GM23338 (cell line): ENCODE measurements around the gene MYCBP2. TPM values are rescaled to one million over a fixed set of nuclear protein-coding genes. Genes with fewer than 3 reads are reported as not detected.

Source experiments
- ATAC-seq: fragments of 200-7000 bp; cut with Tn5 transposase; 3 replicates; pipeline ENCODE4 v1.9.1; 2020
- DNase-seq: peaks from one replicate; pipeline ENCODE4 v3.0.0-alpha.2; 2015; ENCODE audit warnings: low spot score
- H2AFZ ChIP-seq: fragments of 200-600 bp; sonication (generic); 2 replicates; pipeline ENCODE4 v1.8.0; 2016; ENCODE audit warnings: antibody characterized with exemption, mild to moderate bottlenecking, moderate library complexity
- H3F3A ChIP-seq: fragments of 200-600 bp; sonication (generic); replicated peaks from 2 replicates; pipeline ENCODE4 v1.8.0; 2017; ENCODE audit warnings: antibody characterized with exemption, mixed run types, low read depth
- H3K27ac ChIP-seq: fragments of 200-600 bp; sonication (generic); 2 replicates; pipeline ENCODE4 v1.6.1; 2016; ENCODE audit warnings: low read depth
- H3K27me3 ChIP-seq: fragments of 200-600 bp; sonication (generic); 2 replicates; pipeline ENCODE4 v1.8.0; 2016; ENCODE audit warnings: mild to moderate bottlenecking, mixed run types, moderate library complexity; ENCODE audit not compliant: insufficient read depth
- H3K36me3 ChIP-seq: fragments of 200-600 bp; sonication (generic); 2 replicates; pipeline ENCODE4 v1.8.0; 2016; ENCODE audit warnings: mild to moderate bottlenecking; ENCODE audit not compliant: insufficient read depth
- H3K4me1 ChIP-seq: fragments of 200-600 bp; sonication (generic); 2 replicates; pipeline ENCODE4 v1.8.0; 2016; ENCODE audit warnings: mild to moderate bottlenecking, moderate library complexity; ENCODE audit not compliant: insufficient read depth
- H3K4me2 ChIP-seq: fragments of 200-600 bp; sonication (generic); 2 replicates; pipeline ENCODE4 v1.7.1; 2017; ENCODE audit warnings: mixed run types
- H3K4me3 ChIP-seq: fragments of 200-600 bp; sonication (generic); 2 replicates; pipeline ENCODE4 v1.6.1; 2016; ENCODE audit warnings: mixed run types
- H3K79me2 ChIP-seq: fragments of 200-600 bp; sonication (generic); replicated peaks from 2 replicates; pipeline ENCODE4 v1.8.0; 2017; ENCODE audit warnings: mild to moderate bottlenecking; ENCODE audit not compliant: insufficient read depth
- H3K9me2 ChIP-seq: fragments of 200-600 bp; sonication (generic); 2 replicates; pipeline ENCODE4 v1.8.0; 2017; ENCODE audit not compliant: insufficient read depth
- H4K20me1 ChIP-seq: fragments of 200-600 bp; sonication (generic); replicated peaks from 2 replicates; pipeline ENCODE4 v1.8.0; 2017; ENCODE audit warnings: mild to moderate bottlenecking; ENCODE audit not compliant: insufficient read depth
- H3K27ac Mint-ChIP-seq: 2 replicates; pipeline ENCODE4 v1.8.0; 2020; ENCODE audit warnings: inconsistent platforms, mild to moderate bottlenecking, moderate library complexity, mixed read lengths
- H3K27me3 Mint-ChIP-seq: 3 replicates; pipeline ENCODE4 v1.8.0; 2022; ENCODE audit warnings: low read depth, mild to moderate bottlenecking, moderate library complexity, mixed read lengths, inconsistent platforms; ENCODE audit not compliant: insufficient read depth, poor library complexity
- H3K36me3 Mint-ChIP-seq: 3 replicates; pipeline ENCODE4 v1.8.0; 2021; ENCODE audit warnings: low read depth, mild to moderate bottlenecking, inconsistent platforms, moderate library complexity, mixed read lengths
- H3K4me1 Mint-ChIP-seq: 3 replicates; pipeline ENCODE4 v1.8.0; 2020; ENCODE audit warnings: mild to moderate bottlenecking, inconsistent platforms, mixed read lengths
- H3K4me3 Mint-ChIP-seq: 3 replicates; pipeline ENCODE4 v1.8.0; 2021; ENCODE audit warnings: moderate library complexity, mild to moderate bottlenecking, inconsistent platforms, mixed read lengths
- H3K9me3 Mint-ChIP-seq: 3 replicates; pipeline ENCODE4 v1.8.0; 2020; ENCODE audit warnings: moderate library complexity, mild to moderate bottlenecking, inconsistent platforms, mixed read lengths
- CREB1 ChIP-seq: fragments of 250-450 bp; sonication (Bioruptor Pico); IDR thresholded peaks from 2 replicates; pipeline ENCODE4 v1.5.0; 2020; ENCODE audit warnings: low read depth, mild to moderate bottlenecking, moderate library complexity
- CTCF ChIP-seq, 2 experiments: fragments of 200-600 bp in 1 of 2; sonication (generic) in 1 of 2; conservative IDR thresholded peaks; 2 replicates each; pipeline versions ENCODE4 v1.5.1 to v1.6.1; 2016 to 2017; ENCODE audit warnings: antibody characterized with exemption in 2 of 2, low read depth in 2 of 2, mild to moderate bottlenecking in 2 of 2, moderate library complexity in 1 of 2
- ETS1 ChIP-seq: IDR thresholded peaks from 2 replicates; pipeline ENCODE4 v1.6.1; 2016; ENCODE audit warnings: antibody characterized with exemption
- EZH2 ChIP-seq: fragments of 200-600 bp; sonication (generic); IDR thresholded peaks from one replicate; pipeline ENCODE4 v1.8.0; 2017; ENCODE audit warnings: antibody characterized with exemption, mild to moderate bottlenecking, low read depth; ENCODE audit not compliant: unreplicated experiment
- EZH2phosphoT487 ChIP-seq: fragments of 200-600 bp; sonication (generic); IDR thresholded peaks from one replicate; pipeline ENCODE4 v1.8.1; 2018; ENCODE audit warnings: antibody characterized with exemption; ENCODE audit not compliant: unreplicated experiment
- JUNB ChIP-seq: IDR thresholded peaks from one replicate; pipeline ENCODE4 v1.6.1; 2016; ENCODE audit warnings: antibody characterized with exemption; ENCODE audit not compliant: unreplicated experiment
- NANOG ChIP-seq: IDR thresholded peaks from 2 replicates; pipeline ENCODE4 v1.6.1; 2016; ENCODE audit warnings: antibody characterized with exemption, borderline replicate concordance
- POLR2AphosphoS5 ChIP-seq: IDR thresholded peaks from 2 replicates; pipeline ENCODE4 v1.6.1; 2016; ENCODE audit warnings: antibody characterized with exemption, low read depth
- STAT1 ChIP-seq: IDR thresholded peaks from one replicate; pipeline ENCODE4 v1.6.1; 2016; ENCODE audit warnings: antibody characterized with exemption; ENCODE audit not compliant: unreplicated experiment
- ZNF114 ChIP-seq: fragments of 250-450 bp; sonication (Bioruptor Pico); IDR thresholded peaks from 2 replicates; pipeline ENCODE4 v1.5.0; 2020; ENCODE audit warnings: mild to moderate bottlenecking, moderate library complexity
- ZNF331 ChIP-seq: fragments of 250-450 bp; sonication (Bioruptor Pico); IDR thresholded peaks from 2 replicates; pipeline ENCODE4 v1.5.0; 2020; ENCODE audit warnings: low read depth, mild to moderate bottlenecking, moderate library complexity
- ZNF462 ChIP-seq: fragments of 250-450 bp; sonication (Bioruptor Pico); IDR thresholded peaks from 2 replicates; pipeline ENCODE4 v1.5.0; 2020; ENCODE audit warnings: mild to moderate bottlenecking, moderate library complexity
- polyA plus RNA-seq: library from polyadenylated mRNA; unstranded; fragments of >200 nt; fragmentation: Nextera tagmentation; extraction: Ambion mirVana; gene quantifications from 2 replicates; pipeline ENCODE4 v1.2.1, GENCODE V29; 2016
- total RNA-seq: library from RNA; depleted of rRNA; stranded (reverse); fragments of >200 nt; shearing (Covaris generic); gene quantifications from 2 replicates; pipeline ENCODE4 v1.2.3, GENCODE V29; 2014
- TF ChIP-seq, protein P1 (sequence below): IDR thresholded peaks from one replicate; pipeline ENCODE4 v1.6.1; 2018; ENCODE audit warnings: antibody characterized with exemption; ENCODE audit not compliant: unreplicated experiment

The MYCBP2 gene
- total and polyA plus RNA-seq, 2 experiments from 2014 or later: 54.6 to 77.2 TPM

GRCh38 chr13:77333594-77333993 is 6.7 kb upstream of the MYCBP2 start:
- H3F3A ChIP-seq: 0 out of 2 replicates have a peak, but pooled peaks cover 3% of the 10 kb centered on the region
- Mint-ChIP-seq H3K36me3 (no peaks in the 10 kb centered on the region), H3K9me3 (no peaks in the 10 kb centered on the region), H3K27me3 (peaks cover 12% of the 10 kb centered on the region), H3K4me3 (no peak overlapping the region), H3K4me1 (peaks cover 9% of the 10 kb centered on the region), H3K27ac (no peak overlapping the region)
- TF ChIP-seq NANOG: no peak
- TF ChIP-seq EZH2: no peak
- TF ChIP-seq ZNF462: no peak
- TF ChIP-seq EZH2phosphoT487: no peak
- TF ChIP-seq ETS1: no peak
- TF ChIP-seq, protein P1, sequence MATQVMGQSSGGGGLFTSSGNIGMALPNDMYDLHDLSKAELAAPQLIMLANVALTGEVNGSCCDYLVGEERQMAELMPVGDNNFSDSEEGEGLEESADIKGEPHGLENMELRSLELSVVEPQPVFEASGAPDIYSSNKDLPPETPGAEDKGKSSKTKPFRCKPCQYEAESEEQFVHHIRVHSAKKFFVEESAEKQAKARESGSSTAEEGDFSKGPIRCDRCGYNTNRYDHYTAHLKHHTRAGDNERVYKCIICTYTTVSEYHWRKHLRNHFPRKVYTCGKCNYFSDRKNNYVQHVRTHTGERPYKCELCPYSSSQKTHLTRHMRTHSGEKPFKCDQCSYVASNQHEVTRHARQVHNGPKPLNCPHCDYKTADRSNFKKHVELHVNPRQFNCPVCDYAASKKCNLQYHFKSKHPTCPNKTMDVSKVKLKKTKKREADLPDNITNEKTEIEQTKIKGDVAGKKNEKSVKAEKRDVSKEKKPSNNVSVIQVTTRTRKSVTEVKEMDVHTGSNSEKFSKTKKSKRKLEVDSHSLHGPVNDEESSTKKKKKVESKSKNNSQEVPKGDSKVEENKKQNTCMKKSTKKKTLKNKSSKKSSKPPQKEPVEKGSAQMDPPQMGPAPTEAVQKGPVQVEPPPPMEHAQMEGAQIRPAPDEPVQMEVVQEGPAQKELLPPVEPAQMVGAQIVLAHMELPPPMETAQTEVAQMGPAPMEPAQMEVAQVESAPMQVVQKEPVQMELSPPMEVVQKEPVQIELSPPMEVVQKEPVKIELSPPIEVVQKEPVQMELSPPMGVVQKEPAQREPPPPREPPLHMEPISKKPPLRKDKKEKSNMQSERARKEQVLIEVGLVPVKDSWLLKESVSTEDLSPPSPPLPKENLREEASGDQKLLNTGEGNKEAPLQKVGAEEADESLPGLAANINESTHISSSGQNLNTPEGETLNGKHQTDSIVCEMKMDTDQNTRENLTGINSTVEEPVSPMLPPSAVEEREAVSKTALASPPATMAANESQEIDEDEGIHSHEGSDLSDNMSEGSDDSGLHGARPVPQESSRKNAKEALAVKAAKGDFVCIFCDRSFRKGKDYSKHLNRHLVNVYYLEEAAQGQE: no peak
- TF ChIP-seq STAT1: no peak
- TF ChIP-seq CTCF (conservative IDR thresholded peaks at IDR 0.05; ENCODE audit: low read depth in 2 of 2): no peak
- no peak for TF ChIP-seq JUNB
- TF ChIP-seq CREB1 (CRISPR knock-in tag): no peak
- TF ChIP-seq POLR2AphosphoS5: no peak
- no peak for TF ChIP-seq ZNF331 (CRISPR knock-in tag)
- no peak for TF ChIP-seq ZNF114 (CRISPR knock-in tag)
- H4K20me1 ChIP-seq: no peaks in the 10 kb centered on the region
- H3K9me2 ChIP-seq: no peaks in the 10 kb centered on the region
- no peaks in the 10 kb centered on the region for H3K79me2 ChIP-seq
- no peak for DNase-seq
- H3K36me3 ChIP-seq: no peaks in the 10 kb centered on the region
- H3K27me3 ChIP-seq: peaks cover 3% of the 10 kb centered on the region
- no peak overlapping the region for H3K27ac ChIP-seq
- H3K4me2 ChIP-seq: no peak overlapping the region
- ATAC-seq: no peak
- peak overlapping the region; percentile 90 for H2AFZ ChIP-seq
- peaks cover 9% of the 10 kb centered on the region; the same call in 1 of the 2 replicates for H3K4me1 ChIP-seq
- H3K4me3 ChIP-seq: no peak overlapping the region
